Activated T-helper 9 cell treated with anti-CD3 and anti-CD28 coated beads, Interleukin-2, amount 50 U/mL, for 16 hours (primary cell): ENCODE measurements around the gene NRCAM.
"Not testable (repeated sequence)": the region's sequence is repeated elsewhere in the genome, so short reads cannot be mapped to it uniquely, and the experiment has no call there.

Experiments
- DNase-seq: peaks from one replicate; pipeline ENCODE4 v3.0.0-alpha.2; 2020; ENCODE audit warnings: low read depth

The NRCAM gene

GRCh38 chr7:108278776-108279175, 177.5 kb downstream of the NRCAM start:
- DNase-seq: no peak

GRCh38 chr7:108278281-108278680, 178.0 kb downstream of the NRCAM start:
- no peak for DNase-seq

- not testable (repeated sequence) for DNase-seq
Measured at GRCh38 chr7:108274447-108274846, 181.8 kb downstream of the NRCAM start.

- DNase-seq: not testable (repeated sequence)
Measured at GRCh38 chr7:108272891-108273290, 183.3 kb downstream of the NRCAM start.

- DNase-seq: no peak
Measured at GRCh38 chr7:108270385-108271015, 185.7 kb downstream of the NRCAM start.

GRCh38 chr7:108268200-108268820, 187.9 kb downstream of the NRCAM start:
- DNase-seq: no peak

- DNase-seq: no peak
Measured at GRCh38 chr7:108267615-108268014, 188.6 kb downstream of the NRCAM start.

GRCh38 chr7:108266491-108266890, 189.7 kb downstream of the NRCAM start:
- DNase-seq: no peak

GRCh38 chr7:108266035-108266434, 190.2 kb downstream of the NRCAM start:
- no peak for DNase-seq

- DNase-seq: no peak
Measured at GRCh38 chr7:108265007-108265406, 191.2 kb downstream of the NRCAM start.

GRCh38 chr7:108263425-108263824, 192.8 kb downstream of the NRCAM start:
- DNase-seq: no peak

GRCh38 chr7:108261560-108262255, 194.5 kb downstream of the NRCAM start:
- no peak for DNase-seq

- DNase-seq: not testable (repeated sequence)
Measured at GRCh38 chr7:108259447-108259846, 196.8 kb downstream of the NRCAM start.

GRCh38 chr7:108257954-108258353, 198.3 kb downstream of the NRCAM start:
- DNase-seq: no peak

- DNase-seq: no peak
Measured at GRCh38 chr7:108254259-108254658, 202.0 kb downstream of the NRCAM start.

GRCh38 chr7:108253275-108254044, 202.8 kb downstream of the NRCAM start:
- no peak for DNase-seq

- DNase-seq: no peak
Measured at GRCh38 chr7:108252177-108252576, 204.1 kb downstream of the NRCAM start.

- DNase-seq: no peak
Measured at GRCh38 chr7:108251700-108252099, 204.5 kb downstream of the NRCAM start.

- no peak for DNase-seq
Measured at GRCh38 chr7:108249453-108249852, 206.8 kb downstream of the NRCAM start.

GRCh38 chr7:108248821-108249220, 207.4 kb downstream of the NRCAM start:
- no peak for DNase-seq

- DNase-seq: no peak
Measured at GRCh38 chr7:108248418-108248817, 207.8 kb downstream of the NRCAM start.

GRCh38 chr7:108247614-108248013, 208.6 kb downstream of the NRCAM start:
- DNase-seq: no peak
